GM12878 (cell line): ENCODE measurements around the gene SLC19A2. TPM values are rescaled to one million over a fixed set of nuclear protein-coding genes. Genes with fewer than 3 reads are reported as not detected.

Experiments used
- ATAC-seq: fragments of 200-7000 bp; cut with Tn5 transposase; 3 replicates; pipeline ENCODE4 v1.9.1; 2020; ENCODE audit warnings: mild to moderate bottlenecking, moderate library complexity
- BruUV-seq: library from RNA; stranded (reverse); fragments of 400-500 nt; replicated peaks from 2 replicates; lab custom pipeline; 2021; lab: Mats Ljungman, UMichigan
- CTCF ChIA-PET: fragments of 300-600 bp; sonication (Branson Sonifier 250); formaldehyde crosslinking; extraction: SDS; loops from one replicate; lab custom pipeline; 2021; ENCODE audit warnings: inconsistent platforms; lab: Yijun Ruan, JAX
- POLR2A ChIA-PET: fragments of 350-600 bp; formaldehyde crosslinking; extraction: SDS; loops from one replicate; lab custom pipeline; 2021; ENCODE audit warnings: inconsistent platforms; lab: Charles Lee
- RAD21 ChIA-PET: fragments of 300-600 bp; sonication (Branson Sonifier 250); formaldehyde crosslinking; loops from one replicate; lab custom pipeline; 2023; ENCODE audit warnings: antibody characterized with exemption; ENCODE audit not compliant: unreplicated experiment; lab: Charles Lee
- SMC1A ChIA-PET: fragments of 300-600 bp; sonication (Branson Sonifier 250); formaldehyde crosslinking; loops from one replicate; lab custom pipeline; 2023; ENCODE audit not compliant: unreplicated experiment, uncharacterized antibody; lab: Charles Lee
- DNase-seq: peaks from one replicate; pipeline ENCODE4 v3.0.0-alpha.2; 2011; ENCODE audit warnings: low read depth, low spot score
- FAIRE-seq: peaks from 3 replicates; lab custom pipeline; 2011; peaks lifted over from hg19 to GRCh38; lab: Jason Lieb, UNC
- H2AFZ ChIP-seq: 2 replicates; pipeline ENCODE4 v1.6.0; 2011; ENCODE audit warnings: low read depth, low read length, control low read depth; ENCODE audit not compliant: control insufficient read depth
- H3K27ac ChIP-seq: 2 replicates; pipeline ENCODE4 v1.5.1; 2011; ENCODE audit warnings: control low read depth; ENCODE audit not compliant: control insufficient read depth, insufficient read depth
- H3K27me3 ChIP-seq, 2 experiments: replicated peaks in 1 of 2; 2 replicates each; pipeline versions ENCODE4 v1.6.0 to v1.6.1; 2011; ENCODE audit warnings: low read length in 1 of 2; ENCODE audit not compliant: control insufficient read depth in 2 of 2, insufficient read depth in 2 of 2
- H3K36me3 ChIP-seq, 2 experiments: 2 replicates each; pipeline ENCODE4 v1.5.1; 2011; ENCODE audit warnings: low read length in 1 of 2; ENCODE audit not compliant: control insufficient read depth in 2 of 2, insufficient read depth in 2 of 2
- H3K4me1 ChIP-seq: 2 replicates; pipeline ENCODE4 v1.6.1; 2011; ENCODE audit warnings: mild to moderate bottlenecking, low read length, moderate library complexity, mixed read lengths; ENCODE audit not compliant: control insufficient read depth, insufficient read depth
- H3K4me2 ChIP-seq: 2 replicates; pipeline ENCODE4 v1.6.0; 2011; ENCODE audit warnings: control low read depth; ENCODE audit not compliant: control insufficient read depth, insufficient read depth
- H3K4me3 ChIP-seq: fragments of 200-600 bp; sonication (generic); 2 replicates; pipeline ENCODE4 v1.5.1; 2016
- H3K79me2 ChIP-seq: 2 replicates; pipeline ENCODE4 v1.6.0; 2011; ENCODE audit warnings: low read length; ENCODE audit not compliant: control insufficient read depth, insufficient read depth
- H3K9ac ChIP-seq: 2 replicates; pipeline ENCODE4 v1.8.0; 2011; ENCODE audit warnings: low read length, control low read depth, mixed read lengths; ENCODE audit not compliant: control insufficient read depth, insufficient read depth
- H3K9me3 ChIP-seq: replicated peaks from 3 replicates; pipeline ENCODE4 v1.5.1; 2011; ENCODE audit warnings: mild to moderate bottlenecking, low read length; ENCODE audit not compliant: control insufficient read depth, insufficient read depth
- H4K20me1 ChIP-seq: 2 replicates; pipeline ENCODE4 v1.6.0; 2011; ENCODE audit not compliant: control insufficient read depth, insufficient read depth
- BCL3 ChIP-seq: IDR thresholded peaks from 2 replicates; pipeline ENCODE4 v1.6.1; 2011; ENCODE audit warnings: borderline replicate concordance, low read depth, mild to moderate bottlenecking, moderate library complexity, low read length; ENCODE audit not compliant: insufficient read depth, poor library complexity, severe bottlenecking
- CBX3 ChIP-seq: fragments of 200-600 bp; sonication (generic); IDR thresholded peaks from 2 replicates; pipeline ENCODE4 v1.6.1; 2016; ENCODE audit warnings: low read depth, borderline replicate concordance
- CEBPB ChIP-seq, 2 experiments: fragments of 150-350 bp in 1 of 2; IDR thresholded peaks; 2 replicates each; pipeline ENCODE4 v1.6.1; 2012 to 2014; ENCODE audit warnings: low read depth in 2 of 2, low read length in 2 of 2, borderline replicate concordance in 1 of 2, inconsistent platforms in 1 of 2
- CHD2 ChIP-seq: IDR thresholded peaks from 2 replicates; pipeline ENCODE4 v1.6.1; 2011; ENCODE audit warnings: low read depth, low read length, improper control_type of control experiment, borderline replicate concordance
- GATAD2B ChIP-seq: fragments of 450-650 bp; conservative IDR thresholded peaks from 2 replicates; pipeline ENCODE4 v1.6.1; 2017; ENCODE audit warnings: low read depth, mild to moderate bottlenecking, moderate library complexity
- HSF1 ChIP-seq: fragments of 150-350 bp; IDR thresholded peaks from 2 replicates; pipeline ENCODE4 v1.6.1; 2014; ENCODE audit warnings: mild to moderate bottlenecking, low read depth, low read length
- POLR2AphosphoS2 ChIP-seq: IDR thresholded peaks from 2 replicates; pipeline ENCODE4 v1.6.1; 2011; ENCODE audit warnings: low read depth, mild to moderate bottlenecking, low read length, improper control_type of control experiment, moderate library complexity
- RB1 ChIP-seq: fragments of 450-650 bp; formaldehyde crosslinking; IDR thresholded peaks from 2 replicates; pipeline ENCODE4 v1.6.1; 2017; ENCODE audit warnings: mild to moderate bottlenecking, borderline replicate concordance
- RBBP5 ChIP-seq: fragments of 200-600 bp; sonication (generic); conservative IDR thresholded peaks from 2 replicates; pipeline ENCODE4 v1.6.1; 2016
- SMAD5 ChIP-seq: IDR thresholded peaks from 2 replicates; pipeline ENCODE4 v1.6.1; 2016; ENCODE audit warnings: antibody characterized with exemption, low read depth
- SREBF1 ChIP-seq: IDR thresholded peaks from 2 replicates; pipeline ENCODE4 v1.6.1; 2012; ENCODE audit warnings: mild to moderate bottlenecking, low read length
- STAT3 ChIP-seq: IDR thresholded peaks from 2 replicates; pipeline ENCODE4 v1.6.1; 2011; ENCODE audit warnings: low read depth, low read length, improper control_type of control experiment
- SUZ12 ChIP-seq: fragments of 200-600 bp; sonication (generic); IDR thresholded peaks from one replicate; pipeline ENCODE4 v1.6.1; 2018; ENCODE audit warnings: antibody characterized with exemption, mild to moderate bottlenecking; ENCODE audit not compliant: unreplicated experiment
- ZBTB11 ChIP-seq: fragments of 450-650 bp; formaldehyde crosslinking; IDR thresholded peaks from 2 replicates; pipeline ENCODE4 v1.5.0; 2022; ENCODE audit warnings: mild to moderate bottlenecking, missing genetic modification characterization
- WGBS: methylation state at CpG from one replicate; pipeline ENCODE4 v1.1.6; 2016; ENCODE audit warnings: low lambda C conversion rate; ENCODE audit not compliant: insufficient replicate concordance, insufficient coverage; ENCODE audit errors: missing lambda C conversion rate; 5-methylcytosine and 5-hydroxymethylcytosine counted together
- in situ Hi-C: fragments of 300-500 bp; cut with MboI; formaldehyde crosslinking; loops from 9 replicates; pipeline ENCODE4 v1.14.3; 2018; ENCODE audit warnings: mixed read lengths
- intact Hi-C: fragments of 100-400 bp; cut with micrococcal nuclease; formaldehyde crosslinking; loops from one replicate; pipeline ENCODE4 v1.14.2; 2022; ENCODE audit not compliant: unreplicated experiment
- polyA plus RNA-seq, 11 experiments: library from polyadenylated mRNA; depleted of rRNA in 4 of 11; unstranded in 6 of 11; stranded (reverse) in 5 of 11; fragments of >200 nt; fragmentation: Nextera tagmentation in 4 of 11; fragmentation: Illumina TruSeq in 1 of 11; extraction: Ambion mirVana in 4 of 11; extraction: Trizol in 1 of 11; gene quantifications; 1 replicate in 1 of 11; 2 replicates in 10 of 11; pipeline versions ENCODE4 v1.2.1 to v1.2.3, GENCODE V29; 2011 to 2016; ENCODE audit warnings: inconsistent platforms in 2 of 11, missing spikeins in 2 of 11, low read depth in 1 of 11
- total RNA-seq, 4 experiments: library from RNA; depleted of rRNA in 3 of 4; stranded (reverse); fragments of >200 nt in 3 of 4; fragmentation: Illumina TruSeq in 1 of 4; extraction: Trizol in 1 of 4; gene quantifications; 2 replicates each; pipeline versions ENCODE4 v1.2.1 to v1.2.3, GENCODE V29; 2013 to 2021
- TF ChIP-seq, protein P1 (sequence below), 3 experiments: IDR thresholded peaks in 2 of 3; conservative IDR thresholded peaks in 1 of 3; 2 replicates each; pipeline ENCODE4 v1.5.1; 2011; ENCODE audit warnings: low read depth in 3 of 3, low read length in 3 of 3, mild to moderate bottlenecking in 3 of 3, control low read depth in 2 of 3, moderate library complexity in 2 of 3, inconsistent platforms in 1 of 3, mixed read lengths in 1 of 3; ENCODE audit not compliant: control insufficient read depth in 2 of 3, insufficient read depth in 1 of 3; ENCODE audit errors: extremely low read depth in 1 of 3

Gene SLC19A2
- total and polyA plus RNA-seq, 10 of the 15 experiments (the other 5 are each of a cell fraction or from before 2014, with no cell fraction given), result 1.2 to 7.8 (median 2.5) TPM

GRCh38 chr1:169527451-169528214, 41.9 kb upstream of the SLC19A2 start:
- ChIA-PET SMC1A (no interaction called here), RAD21 (no interaction called here), POLR2A (no interaction called here), CTCF (no interaction called here)
- H3K4me3 ChIP-seq, result no peak overlapping the region
- DNase-seq (no peak), ATAC-seq (no peak), FAIRE-seq (no peak)
- no peaks in the 10 kb centered on the region for H4K20me1 ChIP-seq
- no peak overlapping the region for H2AFZ ChIP-seq
- no peak overlapping the region; the same call in 1 of the 2 replicates for H3K4me2 ChIP-seq
- H3K36me3 ChIP-seq, result no peaks in the 10 kb centered on the region
- H3K27ac ChIP-seq, result no peak overlapping the region
- in situ Hi-C loops (no loop called here), intact Hi-C loops (loop anchor here (5.0 kb wide), 1 partner anchor 40 kb away; the partner anchor contains the start of gene SLC19A2)
- H3K4me1 ChIP-seq, result peaks cover 10% of the 10 kb centered on the region; the same call in 1 of the 2 replicates
- H3K27me3 ChIP-seq, result no peaks in the 10 kb centered on the region
- 87% methylated on average over 5 of the region's 5 CpGs for WGBS
- no peak overlapping the region for H3K9ac ChIP-seq
- no peaks in the 10 kb centered on the region for H3K9me3 ChIP-seq
- no peaks in the 10 kb centered on the region for H3K79me2 ChIP-seq
- no TSS peak for BruUV-seq
- TF ChIP-seq CEBPB (IDR thresholded peaks at IDR 0.05; ENCODE audit: borderline replicate concordance in 1 of 2, low read depth in 2 of 2, low read length in 2 of 2), result no peak
- TF ChIP-seq SMAD5, result no peak
- no peak for TF ChIP-seq CBX3
- TF ChIP-seq HSF1, result no peak
- TF ChIP-seq SUZ12, result no peak
- no peak for TF ChIP-seq GATAD2B
- TF ChIP-seq CHD2, result no peak
- no peak for TF ChIP-seq STAT3
- no peak for TF ChIP-seq RBBP5
- TF ChIP-seq, protein P1, sequence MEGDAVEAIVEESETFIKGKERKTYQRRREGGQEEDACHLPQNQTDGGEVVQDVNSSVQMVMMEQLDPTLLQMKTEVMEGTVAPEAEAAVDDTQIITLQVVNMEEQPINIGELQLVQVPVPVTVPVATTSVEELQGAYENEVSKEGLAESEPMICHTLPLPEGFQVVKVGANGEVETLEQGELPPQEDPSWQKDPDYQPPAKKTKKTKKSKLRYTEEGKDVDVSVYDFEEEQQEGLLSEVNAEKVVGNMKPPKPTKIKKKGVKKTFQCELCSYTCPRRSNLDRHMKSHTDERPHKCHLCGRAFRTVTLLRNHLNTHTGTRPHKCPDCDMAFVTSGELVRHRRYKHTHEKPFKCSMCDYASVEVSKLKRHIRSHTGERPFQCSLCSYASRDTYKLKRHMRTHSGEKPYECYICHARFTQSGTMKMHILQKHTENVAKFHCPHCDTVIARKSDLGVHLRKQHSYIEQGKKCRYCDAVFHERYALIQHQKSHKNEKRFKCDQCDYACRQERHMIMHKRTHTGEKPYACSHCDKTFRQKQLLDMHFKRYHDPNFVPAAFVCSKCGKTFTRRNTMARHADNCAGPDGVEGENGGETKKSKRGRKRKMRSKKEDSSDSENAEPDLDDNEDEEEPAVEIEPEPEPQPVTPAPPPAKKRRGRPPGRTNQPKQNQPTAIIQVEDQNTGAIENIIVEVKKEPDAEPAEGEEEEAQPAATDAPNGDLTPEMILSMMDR (IDR thresholded peaks at IDR 0.05 in 2 of 3, conservative IDR thresholded peaks at IDR 0.05 in 1 of 3; ENCODE audit: control insufficient read depth in 2 of 3, extremely low read depth in 1 of 3, insufficient read depth in 1 of 3, low read depth in 3 of 3, low read length in 3 of 3), result no peak
- no peak for TF ChIP-seq ZBTB11
- no peak for TF ChIP-seq SREBF1
- no peak for TF ChIP-seq RB1
- no peak for TF ChIP-seq BCL3
- TF ChIP-seq POLR2AphosphoS2, result no peak
